ENCODE results near the gene ABCA4. TPM values are rescaled to one million over a fixed set of nuclear protein-coding genes. Genes with fewer than 3 reads are reported as not detected.

The ABCA4 gene
- total RNA-seq, 1 donor from 2014 or later, result 2.1 TPM

GRCh38 chr1:94106716-94107115, 14.2 kb downstream of the ABCA4 start:
- peaks cover 0 to 3% (median 3%) of the 10 kb centered on the region in 3 donors for H3K4me1 ChIP-seq (ENCODE audit: control insufficient read depth in 3 of 3, insufficient read depth in 3 of 3, low read length in 3 of 3)
- H3K4me3 ChIP-seq (ENCODE audit: low read length in 3 of 3), result no peak overlapping the region
- peaks cover 0 to 4% (median 2%) of the 10 kb centered on the region in 3 donors for H3K27me3 ChIP-seq (ENCODE audit: control insufficient read depth in 3 of 3, insufficient read depth in 3 of 3, low read length in 3 of 3)
- H3K27ac ChIP-seq (ENCODE audit: low read depth, low read length), result no peak overlapping the region
- no peaks in the 10 kb centered on the region for H3K36me3 ChIP-seq (ENCODE audit: control insufficient read depth in 3 of 3, insufficient read depth in 3 of 3, low read length in 3 of 3)
- no peak overlapping the region for H3K9ac ChIP-seq (ENCODE audit: low read depth in 1 of 3, low read length in 3 of 3)
- no peaks in the 10 kb centered on the region for H3K9me3 ChIP-seq (ENCODE audit: control insufficient read depth in 3 of 3, low read length in 3 of 3)

GRCh38 chr1:94105957-94106529, 14.9 kb downstream of the ABCA4 start:
- Histone ChIP-seq H3K27me3 (ENCODE audit: control insufficient read depth in 3 of 3, insufficient read depth in 3 of 3, low read length in 3 of 3) (peaks cover 0 to 4% (median 0%) of the 10 kb centered on the region in 3 donors), H3K36me3 (ENCODE audit: control insufficient read depth in 3 of 3, insufficient read depth in 3 of 3, low read length in 3 of 3) (no peaks in the 10 kb centered on the region), H3K9me3 (ENCODE audit: control insufficient read depth in 3 of 3, low read length in 3 of 3) (no peaks in the 10 kb centered on the region), H3K27ac (ENCODE audit: low read depth, low read length) (no peak overlapping the region), H3K4me1 (ENCODE audit: control insufficient read depth in 3 of 3, insufficient read depth in 3 of 3, low read length in 3 of 3) (peaks cover 0 to 3% (median 3%) of the 10 kb centered on the region in 3 donors), H3K4me3 (ENCODE audit: low read length in 3 of 3) (no peak overlapping the region), H3K9ac (ENCODE audit: low read depth in 1 of 3, low read length in 3 of 3) (no peak overlapping the region)

- H3K27ac ChIP-seq (ENCODE audit: low read depth, low read length), result no peak overlapping the region
Measured at GRCh38 chr1:94105581-94105952, 15.4 kb downstream of the ABCA4 start.

GRCh38 chr1:94104776-94105580, 16.0 kb downstream of the ABCA4 start:
- no peaks in the 10 kb centered on the region for H3K9me3 ChIP-seq (ENCODE audit: control insufficient read depth in 3 of 3, low read length in 3 of 3)
- H3K27ac ChIP-seq (ENCODE audit: low read depth, low read length), result no peak overlapping the region
- H3K27me3 ChIP-seq (ENCODE audit: control insufficient read depth in 3 of 3, insufficient read depth in 3 of 3, low read length in 3 of 3), result peaks cover 0 to 4% (median 0%) of the 10 kb centered on the region in 3 donors
- no peak overlapping the region for H3K4me3 ChIP-seq (ENCODE audit: low read length in 3 of 3)
- no peak overlapping the region for H3K9ac ChIP-seq (ENCODE audit: low read depth in 1 of 3, low read length in 3 of 3)
- H3K36me3 ChIP-seq (ENCODE audit: control insufficient read depth in 3 of 3, insufficient read depth in 3 of 3, low read length in 3 of 3), result no peaks in the 10 kb centered on the region
- H3K4me1 ChIP-seq (ENCODE audit: control insufficient read depth in 3 of 3, insufficient read depth in 3 of 3, low read length in 3 of 3), result peaks cover 0 to 3% (median 3%) of the 10 kb centered on the region in 3 donors

More at GRCh38 chr1:94105581-94105952, 15.4 kb downstream of the ABCA4 start:
- H3K9me3 ChIP-seq (ENCODE audit: control insufficient read depth in 3 of 3, low read length in 3 of 3), result no peaks in the 10 kb centered on the region
- no peak overlapping the region for H3K4me3 ChIP-seq (ENCODE audit: low read length in 3 of 3)
- no peak overlapping the region for H3K9ac ChIP-seq (ENCODE audit: low read depth in 1 of 3, low read length in 3 of 3)
- H3K4me1 ChIP-seq (ENCODE audit: control insufficient read depth in 3 of 3, insufficient read depth in 3 of 3, low read length in 3 of 3), result peaks cover 0 to 3% (median 3%) of the 10 kb centered on the region in 3 donors
- H3K36me3 ChIP-seq (ENCODE audit: control insufficient read depth in 3 of 3, insufficient read depth in 3 of 3, low read length in 3 of 3), result no peaks in the 10 kb centered on the region
- H3K27me3 ChIP-seq (ENCODE audit: control insufficient read depth in 3 of 3, insufficient read depth in 3 of 3, low read length in 3 of 3), result peaks cover 0 to 4% (median 0%) of the 10 kb centered on the region in 3 donors

GRCh38 chr1:94104127-94104684, 16.7 kb downstream of the ABCA4 start:
- peaks cover 0 to 3% (median under 1%) of the 10 kb centered on the region in 3 donors for H3K4me1 ChIP-seq (ENCODE audit: control insufficient read depth in 3 of 3, insufficient read depth in 3 of 3, low read length in 3 of 3)
- no peaks in the 10 kb centered on the region for H3K9me3 ChIP-seq (ENCODE audit: control insufficient read depth in 3 of 3, low read length in 3 of 3)
- H3K27me3 ChIP-seq (ENCODE audit: control insufficient read depth in 3 of 3, insufficient read depth in 3 of 3, low read length in 3 of 3), result peaks cover 0 to 4% (median 0%) of the 10 kb centered on the region in 3 donors

GRCh38 chr1:94103608-94104007, 17.3 kb downstream of the ABCA4 start:
- no peak overlapping the region for H3K4me3 ChIP-seq (ENCODE audit: low read length in 3 of 3)
- H3K4me1 ChIP-seq (ENCODE audit: control insufficient read depth in 3 of 3, insufficient read depth in 3 of 3, low read length in 3 of 3), result peaks cover 0 to 3% (median 0%) of the 10 kb centered on the region in 3 donors
- H3K9me3 ChIP-seq (ENCODE audit: control insufficient read depth in 3 of 3, low read length in 3 of 3), result no peaks in the 10 kb centered on the region
- H3K27ac ChIP-seq (ENCODE audit: low read depth, low read length), result no peak overlapping the region
- H3K27me3 ChIP-seq (ENCODE audit: control insufficient read depth in 3 of 3, insufficient read depth in 3 of 3, low read length in 3 of 3), result peaks cover 0 to 4% (median 0%) of the 10 kb centered on the region in 3 donors
- H3K9ac ChIP-seq (ENCODE audit: low read depth in 1 of 3, low read length in 3 of 3), result no peak overlapping the region
- H3K36me3 ChIP-seq (ENCODE audit: control insufficient read depth in 3 of 3, insufficient read depth in 3 of 3, low read length in 3 of 3), result no peaks in the 10 kb centered on the region

More at GRCh38 chr1:94104127-94104684, 16.7 kb downstream of the ABCA4 start:
- Histone ChIP-seq H3K4me3 (ENCODE audit: low read length in 3 of 3) (no peak overlapping the region), H3K36me3 (ENCODE audit: control insufficient read depth in 3 of 3, insufficient read depth in 3 of 3, low read length in 3 of 3) (no peaks in the 10 kb centered on the region), H3K27ac (ENCODE audit: low read depth, low read length) (no peak overlapping the region), H3K9ac (ENCODE audit: low read depth in 1 of 3, low read length in 3 of 3) (no peak overlapping the region)

GRCh38 chr1:94101613-94102525, 19.1 kb downstream of the ABCA4 start:
- H3K27me3 ChIP-seq (ENCODE audit: control insufficient read depth in 3 of 3, insufficient read depth in 3 of 3, low read length in 3 of 3), result no peaks in the 10 kb centered on the region
- no peak overlapping the region for H3K27ac ChIP-seq (ENCODE audit: low read depth, low read length)
- H3K9ac ChIP-seq (ENCODE audit: low read depth in 1 of 3, low read length in 3 of 3), result no peak overlapping the region
- no peaks in the 10 kb centered on the region for H3K36me3 ChIP-seq (ENCODE audit: control insufficient read depth in 3 of 3, insufficient read depth in 3 of 3, low read length in 3 of 3)
- H3K4me1 ChIP-seq (ENCODE audit: control insufficient read depth in 3 of 3, insufficient read depth in 3 of 3, low read length in 3 of 3), result peaks cover 4 to 6% (median 5%) of the 10 kb centered on the region in 3 donors
- no peaks in the 10 kb centered on the region for H3K9me3 ChIP-seq (ENCODE audit: control insufficient read depth in 3 of 3, low read length in 3 of 3)
- H3K4me3 ChIP-seq (ENCODE audit: low read length in 3 of 3), result no peak overlapping the region

- H3K4me1 ChIP-seq (ENCODE audit: control insufficient read depth in 3 of 3, insufficient read depth in 3 of 3, low read length in 3 of 3), result peaks cover 12 to 15% (median 13%) of the 10 kb centered on the region in 3 donors
- H3K4me3 ChIP-seq (ENCODE audit: low read length in 3 of 3), result no peak overlapping the region
- no peaks in the 10 kb centered on the region for H3K27me3 ChIP-seq (ENCODE audit: control insufficient read depth in 3 of 3, insufficient read depth in 3 of 3, low read length in 3 of 3)
- H3K27ac ChIP-seq (ENCODE audit: low read depth, low read length), result no peak overlapping the region
- H3K9me3 ChIP-seq (ENCODE audit: control insufficient read depth in 3 of 3, low read length in 3 of 3), result no peaks in the 10 kb centered on the region
- no peaks in the 10 kb centered on the region for H3K36me3 ChIP-seq (ENCODE audit: control insufficient read depth in 3 of 3, insufficient read depth in 3 of 3, low read length in 3 of 3)
- no peak overlapping the region for H3K9ac ChIP-seq (ENCODE audit: low read depth in 1 of 3, low read length in 3 of 3)
Measured at GRCh38 chr1:94100785-94101612, 19.9 kb downstream of the ABCA4 start.
